H1 (cell line): Measurements from ENCODE around the gene SCN4A. TPM values are rescaled to one million over a fixed set of nuclear protein-coding genes. Genes with fewer than 3 reads are reported as not detected.

ENCODE experiments used
- CTCF ChIA-PET: fragments of 300-600 bp; sonication (Branson Sonifier 250); formaldehyde crosslinking; loops from one replicate; lab custom pipeline; 2021; ENCODE audit not compliant: partially characterized antibody; lab: Charles Lee
- POLR2A ChIA-PET: fragments of 300-600 bp; sonication (Branson Sonifier 250); formaldehyde crosslinking; loops from one replicate; lab custom pipeline; 2021; ENCODE audit warnings: inconsistent platforms; ENCODE audit not compliant: partially characterized antibody; lab: Charles Lee
- DNase-seq, 2 experiments: peaks; one replicate each; pipeline versions ENCODE4 v3.0.0 to v3.0.0-alpha.2; 2010 to 2022; ENCODE audit warnings: low spot score in 2 of 2, low read depth in 1 of 2, mixed read lengths in 1 of 2
- FAIRE-seq: peaks from 2 replicates; lab custom pipeline; 2011; peaks lifted over from hg19 to GRCh38; lab: Jason Lieb, UNC
- H2AFZ ChIP-seq: 2 replicates; pipeline ENCODE4 v1.8.1; 2012; ENCODE audit warnings: low read length, inconsistent platforms
- H2AK5ac ChIP-seq: 2 replicates; pipeline ENCODE4 v1.6.1; 2013; ENCODE audit warnings: low read depth, low read length
- H2BK120ac ChIP-seq: replicated peaks from 2 replicates; pipeline ENCODE3; 2013; ENCODE audit warnings: low read depth, low read length, inconsistent platforms
- H2BK12ac ChIP-seq: 2 replicates; pipeline ENCODE4 v1.6.1; 2013; ENCODE audit warnings: low read depth, low read length
- H2BK15ac ChIP-seq: 2 replicates; pipeline ENCODE4 v1.6.1; 2013; ENCODE audit warnings: low read length
- H2BK20ac ChIP-seq: 2 replicates; pipeline ENCODE4 v1.6.1; 2013; ENCODE audit warnings: low read length
- H2BK5ac ChIP-seq: 2 replicates; pipeline ENCODE4 v1.6.1; 2013; ENCODE audit warnings: low read depth, low read length
- H3K14ac ChIP-seq: 2 replicates; pipeline ENCODE4 v1.6.1; 2013; ENCODE audit warnings: inconsistent platforms; ENCODE audit not compliant: insufficient read length
- H3K18ac ChIP-seq: 2 replicates; pipeline ENCODE4 v1.6.1; 2013; ENCODE audit warnings: low read length; ENCODE audit errors: extremely low read depth
- H3K23ac ChIP-seq: 2 replicates; pipeline ENCODE4 v1.6.1; 2013; ENCODE audit warnings: inconsistent platforms; ENCODE audit not compliant: insufficient read length
- H3K23me2 ChIP-seq: 2 replicates; pipeline ENCODE4 v1.6.1; 2013; ENCODE audit warnings: low read depth, low read length
- H3K27ac ChIP-seq: 2 replicates; pipeline ENCODE4 v1.6.1; 2011; ENCODE audit warnings: low read depth, low read length, inconsistent platforms
- H3K27me3 ChIP-seq, 4 experiments: replicated peaks in 1 of 4; 1 replicate in 1 of 4; 2 replicates in 3 of 4; pipeline versions ENCODE4 v1.6.1 to v1.8.1; 2011 to 2013; ENCODE audit warnings: low read length in 3 of 4, mild to moderate bottlenecking in 3 of 4, inconsistent platforms in 2 of 4, mixed read lengths in 2 of 4, moderate library complexity in 1 of 4; ENCODE audit not compliant: control insufficient read depth in 3 of 4, insufficient read depth in 3 of 4; ENCODE audit errors: extremely low read depth in 1 of 4
- H3K36me3 ChIP-seq, 4 experiments: 2 replicates each; pipeline versions ENCODE4 v1.6.1 to v1.8.1; 2011 to 2013; ENCODE audit warnings: mild to moderate bottlenecking in 4 of 4, low read length in 3 of 4, moderate library complexity in 2 of 4, control low read depth in 1 of 4, inconsistent platforms in 1 of 4; ENCODE audit not compliant: insufficient read depth in 4 of 4, control insufficient read depth in 2 of 4
- H3K4ac ChIP-seq: replicated peaks from 2 replicates; pipeline ENCODE3; 2013; ENCODE audit warnings: low read length, low read depth, mixed read lengths, inconsistent platforms; ENCODE audit not compliant: insufficient read length
- H3K4me1 ChIP-seq, 4 experiments: replicated peaks in 1 of 4; 1 replicate in 1 of 4; 2 replicates in 3 of 4; pipeline versions ENCODE4 v1.6.1 to v1.8.1; 2011 to 2013; ENCODE audit warnings: low read length in 3 of 4, inconsistent platforms in 2 of 4, mixed read lengths in 1 of 4; ENCODE audit not compliant: insufficient read depth in 4 of 4, control insufficient read depth in 3 of 4
- H3K4me2 ChIP-seq, 2 experiments: 2 replicates each; pipeline versions ENCODE4 v1.6.1 to v1.8.1; 2011 to 2013; ENCODE audit warnings: low read depth in 2 of 2, low read length in 2 of 2, control low read depth in 1 of 2, inconsistent platforms in 1 of 2, mild to moderate bottlenecking in 1 of 2; ENCODE audit not compliant: insufficient read depth in 1 of 2
- H3K4me3 ChIP-seq, 4 experiments: fragments of 200-600, 300-600 bp in 1 of 4; sonication (generic), shearing (Covaris generic), sonication (Bioruptor Twin) in 1 of 4; 2 replicates each; pipeline versions ENCODE4 v1.5.1 to v1.8.1; 2011 to 2016; ENCODE audit warnings: low read length in 4 of 4, low read depth in 3 of 4, control low read depth in 2 of 4, inconsistent platforms in 2 of 4, mild to moderate bottlenecking in 2 of 4, mixed read lengths in 1 of 4, moderate library complexity in 1 of 4; ENCODE audit not compliant: insufficient read depth in 2 of 4; ENCODE audit errors: extremely low read depth in 1 of 4
- H3K56ac ChIP-seq: replicated peaks from 2 replicates; pipeline ENCODE3; 2013; ENCODE audit warnings: low read depth, mild to moderate bottlenecking, mixed read lengths, low read length, inconsistent platforms; ENCODE audit not compliant: insufficient read length
- H3K79me1 ChIP-seq: 2 replicates; pipeline ENCODE4 v1.6.1; 2013; ENCODE audit warnings: low read depth, low read length, control low read depth
- H3K79me2 ChIP-seq, 2 experiments: 2 replicates each; pipeline versions ENCODE4 v1.6.1 to v1.8.1; 2012 to 2013; ENCODE audit warnings: low read length in 2 of 2, mild to moderate bottlenecking in 2 of 2, inconsistent platforms in 1 of 2; ENCODE audit not compliant: insufficient read depth in 2 of 2, control insufficient read depth in 1 of 2
- H3K9ac ChIP-seq, 4 experiments: replicated peaks in 1 of 4; 1 replicate in 1 of 4; 2 replicates in 3 of 4; pipeline versions ENCODE4 v1.6.1 to v1.8.1; 2011 to 2013; ENCODE audit warnings: low read depth in 3 of 4, low read length in 3 of 4, control low read depth in 2 of 4, mild to moderate bottlenecking in 2 of 4, moderate library complexity in 2 of 4, inconsistent platforms in 1 of 4; ENCODE audit errors: extremely low read depth in 1 of 4
- H3K9me3 ChIP-seq, 2 experiments: 2 replicates each; pipeline versions ENCODE4 v1.6.1 to v1.8.1; 2012 to 2013; ENCODE audit warnings: mild to moderate bottlenecking in 2 of 2, moderate library complexity in 2 of 2, control low read depth in 1 of 2, inconsistent platforms in 1 of 2, low read depth in 1 of 2, low read length in 1 of 2, mixed read lengths in 1 of 2; ENCODE audit not compliant: insufficient read depth in 2 of 2
- H4K20me1 ChIP-seq, 2 experiments: replicated peaks in 1 of 2; 2 replicates each; pipeline versions ENCODE3 to v1.8.1; 2011 to 2013; ENCODE audit warnings: inconsistent platforms in 2 of 2, low read length in 2 of 2, mild to moderate bottlenecking in 1 of 2; ENCODE audit not compliant: insufficient read depth in 2 of 2, control insufficient read depth in 1 of 2
- H4K5ac ChIP-seq: 2 replicates; pipeline ENCODE4 v1.6.1; 2013; ENCODE audit warnings: low read length, low read depth, mixed read lengths, inconsistent platforms; ENCODE audit not compliant: insufficient read length
- H4K8ac ChIP-seq: 2 replicates; pipeline ENCODE4 v1.8.0; 2013; ENCODE audit warnings: mild to moderate bottlenecking, moderate library complexity, low read length, inconsistent platforms; ENCODE audit not compliant: insufficient read depth; ENCODE audit errors: extremely low read depth
- H4K91ac ChIP-seq: replicated peaks from 2 replicates; pipeline ENCODE3; 2013; ENCODE audit warnings: low read length, mixed read lengths, inconsistent platforms; ENCODE audit not compliant: insufficient read length
- CBX5 ChIP-seq: fragments of 300-800, 300-1000 bp; sonication (generic); IDR thresholded peaks from 2 replicates; pipeline ENCODE4 v1.7.1; 2016; ENCODE audit warnings: antibody characterized with exemption, low read length, low read depth
- HDAC6 ChIP-seq: IDR thresholded peaks from one replicate; pipeline ENCODE4 v1.7.1; 2012; ENCODE audit warnings: low read depth, mild to moderate bottlenecking, inconsistent platforms, low read length, moderate library complexity
- RAD21 ChIP-seq, 2 experiments: IDR thresholded peaks in 1 of 2; conservative IDR thresholded peaks in 1 of 2; 2 replicates each; pipeline ENCODE4 v1.6.1; 2011; ENCODE audit warnings: low read depth in 2 of 2, low read length in 2 of 2, improper control_type of control experiment in 1 of 2, inconsistent platforms in 1 of 2, mild to moderate bottlenecking in 1 of 2, moderate library complexity in 1 of 2
- RBBP5 ChIP-seq: IDR thresholded peaks from 2 replicates; pipeline ENCODE4 v1.7.1; 2012; ENCODE audit warnings: low read depth, mild to moderate bottlenecking, inconsistent platforms, low read length, moderate library complexity, borderline replicate concordance
- RNF2 ChIP-seq: fragments of 200-900, 300-1000 bp; sonication (generic); IDR thresholded peaks from 2 replicates; pipeline ENCODE4 v1.7.1; 2016; ENCODE audit warnings: borderline replicate concordance, low read depth, mild to moderate bottlenecking, antibody characterized with exemption, low read length; ENCODE audit not compliant: poor library complexity, severe bottlenecking; ENCODE audit errors: missing control alignments
- TAF7 ChIP-seq: optimal IDR thresholded peaks from 2 replicates; pipeline ENCODE3; 2011; ENCODE audit warnings: low read depth, mild to moderate bottlenecking, inconsistent platforms, low read length, moderate library complexity, borderline replicate concordance
- TEAD4 ChIP-seq: IDR thresholded peaks from 2 replicates; pipeline ENCODE4 v1.6.1; 2012; ENCODE audit warnings: low read depth, low read length, inconsistent platforms, mixed read lengths
- WGBS, 2 experiments: shearing (Covaris generic) in 1 of 2; methylation state at CpG; one replicate each; pipeline versions ENCODE4 v1.1.6 to v1.1.7; 2013 to 2015; ENCODE audit warnings: low lambda C conversion rate in 2 of 2, mixed read lengths in 2 of 2, inconsistent platforms in 1 of 2, low coverage in 1 of 2, missing lambda C conversion rate in 1 of 2; ENCODE audit not compliant: insufficient replicate concordance in 2 of 2, insufficient coverage in 1 of 2, insufficient read length in 1 of 2; ENCODE audit errors: extremely low coverage in 1 of 2, missing lambda C conversion rate in 1 of 2; 5-methylcytosine and 5-hydroxymethylcytosine counted together
- polyA plus RNA-seq, 7 experiments: library from polyadenylated mRNA; depleted of rRNA in 3 of 7; stranded (reverse) in 5 of 7; unstranded in 2 of 7; fragments of >200 nt in 5 of 7; fragments of 200-250 nt in 2 of 7; gene quantifications; 1 replicate in 5 of 7; 2 replicates in 1 of 7; 4 replicates in 1 of 7; pipeline versions ENCODE4 v1.2.1 to v1.2.3, GENCODE V29; 2011 to 2013; ENCODE audit warnings: missing spikeins in 2 of 7, mixed read lengths in 2 of 7
- total RNA-seq: library from RNA; stranded (reverse); fragmentation: NEBNext Ultra II Directional; extraction: Animal tissue kit (Norgen Biotek cat#: 25700); gene quantifications from 2 replicates; pipeline ENCODE4 v1.2.1, GENCODE V29; 2021

SCN4A gene
- total and polyA plus RNA-seq, 2 of the 8 experiments (the other 6 are each of a cell fraction or from before 2014, with no cell fraction given): 5.0 to 8.5 TPM

DNA sequence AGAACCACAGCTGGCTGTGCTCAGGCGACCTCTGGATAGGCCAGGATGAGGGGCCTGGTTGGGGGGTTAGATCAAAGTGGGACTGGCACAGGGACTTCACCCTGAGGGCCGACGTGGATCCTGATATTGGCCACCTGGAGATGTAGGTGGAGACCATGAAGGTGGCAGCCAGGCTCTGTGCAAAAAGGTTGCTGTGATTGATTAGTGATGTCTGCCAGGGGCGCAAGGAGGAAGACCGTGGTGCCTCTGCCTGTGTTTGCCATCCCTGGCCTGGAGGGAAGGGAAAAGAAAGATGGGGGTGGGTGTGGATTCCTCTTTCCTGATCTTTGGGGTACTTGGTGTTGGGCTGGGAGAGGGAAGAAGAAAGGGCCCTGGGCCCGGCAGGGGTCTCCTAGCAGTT, 529 bp upstream of the SCN4A start:
- Histone ChIP-seq H3K27ac (no peak overlapping the region), H3K9ac (no peak overlapping the region), H4K5ac (no peak overlapping the region), H3K4me2 (no peak overlapping the region), H3K18ac (no peak overlapping the region), H3K9me3 (no peaks in the 10 kb centered on the region), H4K20me1 (no peaks in the 10 kb centered on the region), H4K8ac (no peak overlapping the region), H3K23me2 (no peaks in the 10 kb centered on the region), H3K4me3 (no peak overlapping the region), H3K14ac (no peak overlapping the region), H2BK5ac (no peak overlapping the region), H4K91ac (no peak overlapping the region), H3K23ac (no peak overlapping the region), H3K56ac (no peak overlapping the region), H2AFZ (no peak overlapping the region; the same call in 1 of the 2 replicates), H3K79me1 (no peaks in the 10 kb centered on the region), H3K4ac (no peak overlapping the region), H3K36me3 (no peaks in the 10 kb centered on the region), H3K79me2 (no peaks in the 10 kb centered on the region), H3K4me1 (peaks cover 0 to 7% (median under 1%) of the 10 kb centered on the region in 4 experiments; a peak in 4 of 7 replicates), H3K27me3 (no peaks in the 10 kb centered on the region), H2BK12ac (no peak overlapping the region), H2BK20ac (no peak overlapping the region), H2BK15ac (no peak overlapping the region), H2AK5ac (no peak overlapping the region), H2BK120ac (no peak overlapping the region)
- FAIRE-seq: no peak
- DNase-seq: no peak
- WGBS, 2 experiments: 90% methylated on average over 6 of the region's 6 CpGs; no CpG with 5 or more reads in 1 of the 2 experiments
- ChIA-PET CTCF (interaction anchor here (0.9 to 18.4 kb wide), 6 partner anchors 10 to 62 kb away, joined by 3 to 219 read pairs (median 6); partner anchors contain the start of gene CSHL1), POLR2A (interaction anchor here (1.8 to 2.4 kb wide), 2 partner anchors 8 to 20 kb away, joined by 4 to 8 read pairs; no protein-coding TSS in a partner anchor)
- no peak for TF ChIP-seq TEAD4
- no peak for TF ChIP-seq HDAC6
- TF ChIP-seq RNF2: no peak
- TF ChIP-seq CBX5: no peak
- TF ChIP-seq RBBP5: no peak
- TF ChIP-seq TAF7: no peak
- no peak for TF ChIP-seq RAD21 (IDR thresholded peaks at IDR 0.05 in 1 of 2, conservative IDR thresholded peaks at IDR 0.05 in 1 of 2; ENCODE audit: low read depth in 2 of 2, low read length in 2 of 2)
